Activated CD4-positive, alpha-beta T cell treated with anti-CD3 and anti-CD28 coated beads, Interleukin-2, amount 50 U/mL, for 1 hour (primary cell): ENCODE data around the gene HECA.
"Not testable (repeated sequence)": the region's sequence is repeated elsewhere in the genome, so short reads cannot be mapped to it uniquely, and the experiment has no call there.

Experiments
- DNase-seq: peaks from one replicate; pipeline ENCODE4 v3.0.0-alpha.2; 2020

Gene HECA

DNA sequence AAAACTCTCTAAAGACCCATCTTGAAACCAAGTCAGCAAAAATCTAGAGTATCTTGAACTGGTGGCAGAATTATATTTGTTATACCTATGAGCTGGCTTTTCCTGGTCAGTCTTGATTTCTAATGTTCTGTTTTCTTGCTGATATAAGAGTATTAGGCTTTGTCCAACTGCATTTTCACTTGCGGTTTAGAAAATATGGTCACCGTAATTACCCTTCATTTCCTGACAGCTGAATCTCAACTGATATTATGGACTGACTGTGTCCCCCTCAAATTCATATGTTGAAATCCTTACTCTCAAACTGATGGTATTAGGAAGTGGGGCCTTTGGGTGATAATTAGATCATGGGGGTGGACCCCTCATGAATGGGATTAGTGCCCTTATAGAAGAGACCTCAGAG, 84.9 kb downstream of the HECA start:
- DNase-seq, result no peak

DNA sequence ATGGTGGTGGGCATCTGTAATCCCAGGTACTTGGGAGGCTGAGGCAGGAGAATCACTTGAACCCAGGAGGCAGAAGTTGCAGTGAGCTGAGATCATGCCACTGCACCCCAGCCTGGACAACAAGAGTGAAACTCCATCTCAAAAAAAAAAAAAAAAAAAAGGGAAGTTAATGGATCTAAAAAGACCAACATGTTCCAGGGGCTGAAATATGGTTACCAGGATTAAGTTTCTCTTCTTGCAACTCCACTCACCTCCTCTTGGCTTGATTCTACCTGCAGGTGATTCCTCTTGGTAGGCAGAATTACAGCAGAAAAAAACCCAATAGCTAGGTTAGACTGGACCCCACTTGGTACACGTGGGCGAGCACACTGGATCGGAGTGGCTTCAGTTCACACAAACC, 93.5 kb downstream of the HECA start:
- DNase-seq, result not testable (repeated sequence)
